ENCODE results near the gene NFASC. TPM values are rescaled to one million over a fixed set of nuclear protein-coding genes. Genes with fewer than 3 reads are reported as not detected.

Gene NFASC
- total and polyA plus RNA-seq, 3 donors from 2014 or later, result 9.9 to 13.9 (median 10.2) TPM

DNA sequence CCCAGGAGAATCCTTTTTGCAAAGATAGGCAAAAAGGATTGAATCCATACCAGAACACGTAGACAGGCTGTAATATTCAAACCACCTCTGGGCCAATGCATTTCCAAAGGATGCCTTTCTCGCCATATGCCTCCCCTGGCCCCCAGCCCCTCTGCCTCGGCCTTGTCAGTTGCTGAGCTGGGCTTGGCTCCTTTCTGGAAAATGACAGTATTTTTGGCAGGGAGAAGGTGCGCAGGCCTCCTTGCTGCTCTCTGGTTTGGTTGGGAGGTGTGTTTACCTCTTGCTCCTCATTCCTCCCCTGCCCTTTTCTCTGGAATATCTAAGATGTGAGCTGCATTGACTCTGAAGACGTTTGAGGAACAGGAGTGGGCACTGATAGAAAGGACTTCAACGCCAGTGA lies 146.3 kb downstream of the NFASC start:
- no peak for TF ChIP-seq POLR2A (IDR thresholded peaks at IDR 0.05)
- TF ChIP-seq, protein P1, sequence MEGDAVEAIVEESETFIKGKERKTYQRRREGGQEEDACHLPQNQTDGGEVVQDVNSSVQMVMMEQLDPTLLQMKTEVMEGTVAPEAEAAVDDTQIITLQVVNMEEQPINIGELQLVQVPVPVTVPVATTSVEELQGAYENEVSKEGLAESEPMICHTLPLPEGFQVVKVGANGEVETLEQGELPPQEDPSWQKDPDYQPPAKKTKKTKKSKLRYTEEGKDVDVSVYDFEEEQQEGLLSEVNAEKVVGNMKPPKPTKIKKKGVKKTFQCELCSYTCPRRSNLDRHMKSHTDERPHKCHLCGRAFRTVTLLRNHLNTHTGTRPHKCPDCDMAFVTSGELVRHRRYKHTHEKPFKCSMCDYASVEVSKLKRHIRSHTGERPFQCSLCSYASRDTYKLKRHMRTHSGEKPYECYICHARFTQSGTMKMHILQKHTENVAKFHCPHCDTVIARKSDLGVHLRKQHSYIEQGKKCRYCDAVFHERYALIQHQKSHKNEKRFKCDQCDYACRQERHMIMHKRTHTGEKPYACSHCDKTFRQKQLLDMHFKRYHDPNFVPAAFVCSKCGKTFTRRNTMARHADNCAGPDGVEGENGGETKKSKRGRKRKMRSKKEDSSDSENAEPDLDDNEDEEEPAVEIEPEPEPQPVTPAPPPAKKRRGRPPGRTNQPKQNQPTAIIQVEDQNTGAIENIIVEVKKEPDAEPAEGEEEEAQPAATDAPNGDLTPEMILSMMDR (IDR thresholded peaks at IDR 0.05), result no peak
- 85 to 90% methylated on average over 6 of the region's 6 CpGs for WGBS, 2 donors
- intact Hi-C loops (cut with DNase I; ENCODE audit: low total_unique reads), result no loop called here
- Histone ChIP-seq H3K36me3 (ENCODE audit: low read depth, missing control alignments) (no peaks in the 10 kb centered on the region), H3K9me3 (no peaks in the 10 kb centered on the region), H3K4me3 (no peak overlapping the region), H3K27me3 (no peaks in the 10 kb centered on the region), H3K27ac (no peak overlapping the region), H3K4me1 (peaks cover 15% of the 10 kb centered on the region)
- DNase-seq, result no peak

DNA sequence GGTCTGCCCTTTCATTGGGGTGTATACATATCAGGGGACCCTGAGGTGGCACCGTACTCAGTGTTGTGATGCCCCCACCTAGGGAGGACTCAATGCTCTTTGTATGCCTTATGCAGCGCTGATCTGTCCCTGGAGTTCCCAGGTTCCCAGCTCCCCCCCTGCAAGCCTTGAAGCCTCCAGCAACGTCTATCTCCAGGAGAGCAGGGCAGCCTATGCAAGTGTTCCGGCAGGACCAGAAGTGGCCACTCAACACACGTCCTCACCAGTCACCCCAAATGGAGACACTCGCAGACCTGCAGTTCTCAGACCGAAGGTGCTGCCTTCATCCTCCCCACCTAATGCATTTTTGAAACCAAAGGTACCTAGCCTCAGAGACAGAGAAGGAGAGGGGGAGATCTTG lies 147.1 kb downstream of the NFASC start:
- Histone ChIP-seq H3K9me3 (no peaks in the 10 kb centered on the region), H3K4me3 (no peak overlapping the region), H3K27ac (no peak overlapping the region), H3K27me3 (no peaks in the 10 kb centered on the region), H3K36me3 (ENCODE audit: low read depth, missing control alignments) (no peaks in the 10 kb centered on the region), H3K4me1 (peaks cover 14% of the 10 kb centered on the region)
- TF ChIP-seq, protein P1 (IDR thresholded peaks at IDR 0.05), result no peak
- TF ChIP-seq POLR2A (IDR thresholded peaks at IDR 0.05), result no peak
- DNase-seq, result no peak
- WGBS, 2 donors, result 92 to 100% methylated on average over 5 to 7 of the region's 7 CpGs
- intact Hi-C loops (cut with DNase I; ENCODE audit: low total_unique reads), result no loop called here

DNA sequence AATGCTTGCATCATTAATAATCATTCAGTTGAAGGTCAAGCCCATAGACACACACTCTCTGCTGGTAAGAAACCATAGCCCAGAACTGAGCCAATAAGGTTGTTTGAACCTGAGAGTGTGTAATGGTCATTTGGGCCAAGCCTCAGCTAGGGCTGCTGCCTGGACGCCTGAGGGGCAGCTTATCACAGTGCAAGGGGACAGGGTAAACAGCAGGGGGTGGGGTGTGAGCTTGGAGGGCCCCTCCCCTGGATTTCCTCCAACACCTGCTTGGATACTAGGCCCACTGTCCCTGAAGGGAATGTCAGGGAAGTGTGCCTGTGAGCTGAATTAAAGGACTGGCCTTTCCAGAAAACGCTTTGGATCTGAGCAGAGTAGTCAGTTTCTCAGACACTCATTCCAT lies 147.7 kb downstream of the NFASC start:
- DNase-seq, result no peak
- peaks cover 8% of the 10 kb centered on the region for H3K4me1 ChIP-seq
- TF ChIP-seq, protein P1 (IDR thresholded peaks at IDR 0.05), result no peak
- no peak for TF ChIP-seq POLR2A (IDR thresholded peaks at IDR 0.05)
- H3K9me3 ChIP-seq, result no peaks in the 10 kb centered on the region
- WGBS, 2 donors, result 81 to 84% methylated on average over 2 of the region's 2 CpGs
- H3K27ac ChIP-seq, result no peak overlapping the region
- no peaks in the 10 kb centered on the region for H3K36me3 ChIP-seq (ENCODE audit: low read depth, missing control alignments)
- H3K4me3 ChIP-seq, result no peak overlapping the region
- intact Hi-C loops (cut with DNase I; ENCODE audit: low total_unique reads), result no loop called here
- no peaks in the 10 kb centered on the region for H3K27me3 ChIP-seq

DNA sequence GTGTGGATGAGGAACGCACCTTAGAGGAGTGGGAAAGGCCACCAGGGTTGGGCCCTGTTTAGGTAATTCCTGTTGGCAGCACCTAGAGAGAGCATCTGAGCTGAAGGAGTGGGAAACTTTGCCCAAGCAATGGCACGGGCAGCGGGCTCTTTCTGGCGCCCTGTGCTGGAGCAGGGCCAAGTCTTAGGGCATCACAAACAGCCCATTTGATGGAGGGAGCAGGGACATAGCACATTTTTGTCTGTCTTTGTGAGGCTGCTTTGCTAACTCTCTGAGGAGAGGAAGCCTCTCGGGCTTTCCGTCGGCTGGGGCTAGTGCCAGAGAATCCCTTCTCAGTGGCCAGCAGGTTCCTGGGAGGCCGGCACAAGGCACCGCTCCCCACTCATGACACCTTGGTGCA lies 149.8 kb downstream of the NFASC start:
- Histone ChIP-seq H3K27ac (no peak overlapping the region), H3K4me3 (no peak overlapping the region), H3K27me3 (no peaks in the 10 kb centered on the region), H3K36me3 (ENCODE audit: low read depth, missing control alignments) (no peaks in the 10 kb centered on the region), H3K4me1 (no peaks in the 10 kb centered on the region), H3K9me3 (no peaks in the 10 kb centered on the region)
- WGBS, 2 donors, result 93 to 99% methylated on average over 9 of the region's 9 CpGs
- TF ChIP-seq, protein P1 (IDR thresholded peaks at IDR 0.05), result no peak
- no peak for TF ChIP-seq POLR2A (IDR thresholded peaks at IDR 0.05)
- no peak for DNase-seq
- intact Hi-C loops (cut with DNase I; ENCODE audit: low total_unique reads), result no loop called here

DNA sequence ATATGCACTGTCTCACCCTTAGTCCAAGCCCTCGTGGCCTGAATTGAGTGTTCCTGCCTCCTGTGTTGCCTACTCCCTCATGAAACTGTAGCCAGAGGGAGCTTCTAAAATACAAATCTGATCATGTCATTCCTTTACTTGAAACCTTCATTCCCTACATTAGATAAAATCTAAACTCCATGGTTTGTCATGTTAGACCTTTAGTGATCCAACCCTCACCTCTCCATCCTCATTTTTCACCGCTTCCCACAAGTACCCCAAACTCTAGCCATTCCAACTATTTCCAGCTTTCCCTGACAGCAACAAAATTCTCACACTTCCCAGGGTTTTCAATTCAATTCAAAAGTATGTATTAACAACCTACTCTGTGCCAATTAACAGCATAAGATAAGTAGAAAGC lies 154.0 kb downstream of the NFASC start:
- no peaks in the 10 kb centered on the region for H3K4me1 ChIP-seq
- no peaks in the 10 kb centered on the region for H3K36me3 ChIP-seq (ENCODE audit: low read depth, missing control alignments)
- DNase-seq, result no peak
- TF ChIP-seq, protein P1 (IDR thresholded peaks at IDR 0.05), result no peak
- no peak for TF ChIP-seq POLR2A (IDR thresholded peaks at IDR 0.05)
- no peaks in the 10 kb centered on the region for H3K9me3 ChIP-seq
- intact Hi-C loops (cut with DNase I; ENCODE audit: low total_unique reads), result no loop called here
- 91 to 94% methylated on average over 2 of the region's 2 CpGs for WGBS, 2 donors
- H3K27me3 ChIP-seq, result no peaks in the 10 kb centered on the region
- no peak overlapping the region for H3K27ac ChIP-seq
- H3K4me3 ChIP-seq, result no peak overlapping the region

Data from testis (tissue), 3 donors.